NCI-H2196 (cell line): Measurements from ENCODE around the gene APP.

Source experiments
- DNase-seq: peaks from one replicate; lab custom pipeline; 2025; ENCODE audit not compliant: unreplicated experiment; lab: John Stamatoyannopoulos, UW

APP gene

DNA sequence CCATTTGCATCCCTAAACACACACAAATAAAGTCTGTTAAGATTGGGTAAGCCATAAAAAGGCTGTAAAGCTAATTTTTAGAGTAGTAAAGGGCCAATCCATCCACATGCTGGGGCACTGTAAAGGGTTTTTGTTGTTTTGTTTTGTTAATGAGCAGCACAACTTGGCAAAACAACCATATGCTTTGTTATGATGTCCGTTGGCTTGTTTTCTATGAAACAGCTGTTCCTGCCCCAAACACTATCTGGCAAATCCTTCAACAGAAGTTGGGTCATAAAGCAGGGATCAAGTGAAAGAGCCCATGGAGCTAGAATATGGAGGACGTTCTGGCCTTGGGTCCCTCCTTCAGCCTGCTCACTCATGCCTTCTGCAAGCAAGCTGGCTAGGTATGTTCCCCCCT lies 183.6 kb downstream of the APP start:
- DNase-seq: no peak

DNA sequence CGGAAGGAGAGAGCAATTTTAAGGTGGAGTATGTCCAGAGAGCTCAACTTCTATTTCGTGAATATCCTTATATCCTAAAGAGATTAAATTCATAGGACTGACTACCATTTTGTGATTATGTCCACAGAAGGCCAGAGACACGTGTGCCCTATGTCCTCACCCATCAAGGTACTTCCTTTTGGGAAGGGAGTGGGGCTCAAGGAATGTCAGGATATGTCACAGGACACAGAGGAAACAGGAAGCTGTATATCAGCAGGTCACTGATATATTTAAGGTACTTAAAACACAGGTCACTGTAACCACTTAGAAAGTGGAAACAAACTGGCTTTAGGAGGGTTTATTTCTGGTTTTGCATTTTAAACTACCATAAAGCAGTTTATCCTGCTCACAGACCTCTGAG lies 184.6 kb downstream of the APP start:
- no peak for DNase-seq

DNA sequence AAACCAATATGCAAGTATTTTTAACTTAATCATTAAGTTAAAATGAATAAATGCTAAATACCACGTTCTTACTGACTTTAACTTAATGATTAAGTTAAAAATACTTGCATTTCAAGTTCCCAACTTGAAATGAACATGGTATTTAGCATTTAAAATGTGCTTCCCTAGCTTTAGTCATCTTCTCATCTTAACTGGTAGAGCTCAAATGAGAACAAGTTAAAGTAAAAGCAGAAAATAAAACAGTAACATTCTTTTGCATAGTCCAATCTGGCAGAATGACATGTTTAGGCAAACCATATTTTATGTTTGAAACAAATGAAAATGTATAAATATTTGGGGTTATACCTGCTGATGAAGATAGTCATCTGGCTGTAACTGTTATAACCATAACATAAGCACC lies 186.0 kb downstream of the APP start:
- no peak for DNase-seq

DNA sequence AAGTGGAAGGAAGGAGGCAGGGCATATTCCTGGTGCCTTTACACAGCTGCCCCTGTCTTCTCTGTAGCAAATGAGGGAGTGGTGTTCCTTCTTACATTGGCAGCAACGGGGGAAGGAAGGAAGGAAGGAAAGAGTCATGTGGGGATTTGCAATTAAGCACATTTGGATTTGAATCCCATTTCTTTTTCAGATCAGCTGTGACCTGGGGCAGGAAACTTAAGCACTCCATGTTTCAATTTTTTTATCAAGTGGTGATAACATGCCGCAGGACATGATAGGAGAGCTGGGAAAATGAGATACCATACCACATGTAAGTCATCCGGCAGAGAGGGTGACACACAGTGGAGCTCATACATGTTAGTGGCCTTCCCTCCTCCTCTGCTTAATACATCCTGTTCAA lies 186.8 kb downstream of the APP start:
- DNase-seq: no peak

DNA sequence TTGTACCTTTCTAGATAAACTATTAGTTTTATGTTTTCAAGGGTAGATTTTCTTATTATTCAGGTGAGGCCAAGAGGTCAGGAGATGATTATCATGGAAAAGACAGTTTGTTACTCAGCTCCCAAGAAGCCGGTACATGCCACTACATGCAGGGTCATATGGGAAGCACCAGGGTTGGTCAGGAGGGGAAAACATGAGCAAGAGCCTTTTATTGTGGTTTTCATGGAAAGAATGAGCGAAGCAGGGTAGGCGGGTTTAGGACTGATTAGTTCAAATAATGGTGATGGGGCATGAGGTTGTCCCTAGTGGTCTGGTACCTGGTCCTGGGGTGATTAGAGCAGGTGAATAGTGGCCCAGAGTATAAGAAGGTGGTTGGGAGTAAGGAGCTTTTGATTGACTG lies 189.9 kb downstream of the APP start:
- no peak for DNase-seq

DNA sequence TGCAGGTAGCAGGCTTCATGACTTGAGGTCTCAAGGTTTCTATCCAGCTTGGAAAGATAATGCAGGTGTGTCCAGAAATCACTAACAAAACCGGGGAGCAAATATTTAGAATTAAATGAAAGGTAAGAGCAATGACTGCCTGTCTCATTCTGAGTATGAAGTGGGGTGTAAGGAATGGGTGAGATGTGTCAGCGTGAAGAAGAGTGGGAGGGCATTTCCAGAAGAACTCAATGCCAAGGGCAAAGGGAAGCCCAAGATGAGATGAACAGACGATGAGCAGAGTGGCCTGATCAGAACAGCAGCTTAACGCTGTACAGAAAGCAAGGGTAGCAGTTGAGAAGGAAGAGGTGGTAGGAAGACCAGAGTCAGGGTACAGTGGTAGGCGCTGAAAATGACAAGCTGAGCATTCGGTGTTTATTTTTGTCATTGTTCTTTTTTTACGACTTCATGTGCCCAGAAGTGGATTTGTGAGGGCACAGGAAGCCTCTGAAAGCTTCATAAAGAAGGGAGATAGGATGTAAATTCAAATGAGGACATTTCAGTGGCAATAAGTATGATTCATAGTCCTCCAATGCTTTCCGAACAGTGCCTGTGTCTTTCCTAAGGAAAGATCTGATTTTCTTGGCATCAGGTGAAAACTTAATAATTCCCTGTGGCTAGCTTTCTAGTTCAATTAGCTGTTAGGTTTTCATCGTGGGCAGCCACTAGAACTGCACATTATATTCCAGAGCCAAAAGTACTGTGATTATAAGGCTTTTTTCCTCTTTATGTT lies 190.5 kb downstream of the APP start:
- DNase-seq: no peak

DNA sequence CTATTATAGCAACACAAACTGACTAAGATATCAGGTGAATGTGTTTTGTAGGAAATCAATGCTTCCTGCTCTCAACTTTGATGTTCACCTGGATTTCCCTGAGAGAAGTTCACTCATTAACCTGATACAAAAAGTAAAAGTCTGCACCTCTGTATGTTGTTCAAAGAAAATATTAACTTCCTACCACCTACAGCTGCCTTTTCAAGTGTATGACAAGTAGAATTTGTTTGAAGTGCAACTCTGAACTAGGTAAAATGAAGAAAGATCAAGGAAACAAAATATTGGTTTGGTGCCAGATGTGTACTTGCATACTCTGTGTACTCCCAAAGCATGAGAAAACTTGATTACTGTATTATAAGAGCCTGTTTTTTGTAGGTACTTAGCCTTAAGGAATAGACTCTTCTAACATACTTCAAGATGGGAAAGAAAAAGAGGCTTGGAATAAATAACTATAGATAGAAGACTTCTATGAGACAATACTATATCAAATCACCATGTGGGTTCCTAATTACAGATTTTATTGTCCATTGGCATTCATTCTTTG lies 193.4 kb downstream of the APP start:
- no peak for DNase-seq

DNA sequence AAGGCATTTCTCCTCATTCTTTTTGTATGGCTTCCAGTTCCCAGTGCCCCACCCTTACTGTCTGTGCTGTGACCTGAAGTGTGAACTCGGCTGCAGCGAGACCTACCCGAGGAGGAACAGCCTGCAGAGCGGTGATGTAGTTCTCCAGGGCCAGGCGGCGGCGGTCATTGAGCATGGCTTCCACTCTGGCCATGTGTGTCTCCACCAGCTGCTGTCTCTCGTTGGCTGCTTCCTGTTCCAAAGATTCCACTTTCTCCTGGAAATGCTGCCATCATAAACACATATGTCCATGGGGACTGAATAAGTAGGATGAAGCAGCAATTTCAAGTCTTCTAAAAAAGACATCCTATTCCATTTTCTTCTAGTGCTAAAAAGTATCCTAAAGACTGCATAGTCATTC lies 195.6 kb downstream of the APP start:
- no peak for DNase-seq

DNA sequence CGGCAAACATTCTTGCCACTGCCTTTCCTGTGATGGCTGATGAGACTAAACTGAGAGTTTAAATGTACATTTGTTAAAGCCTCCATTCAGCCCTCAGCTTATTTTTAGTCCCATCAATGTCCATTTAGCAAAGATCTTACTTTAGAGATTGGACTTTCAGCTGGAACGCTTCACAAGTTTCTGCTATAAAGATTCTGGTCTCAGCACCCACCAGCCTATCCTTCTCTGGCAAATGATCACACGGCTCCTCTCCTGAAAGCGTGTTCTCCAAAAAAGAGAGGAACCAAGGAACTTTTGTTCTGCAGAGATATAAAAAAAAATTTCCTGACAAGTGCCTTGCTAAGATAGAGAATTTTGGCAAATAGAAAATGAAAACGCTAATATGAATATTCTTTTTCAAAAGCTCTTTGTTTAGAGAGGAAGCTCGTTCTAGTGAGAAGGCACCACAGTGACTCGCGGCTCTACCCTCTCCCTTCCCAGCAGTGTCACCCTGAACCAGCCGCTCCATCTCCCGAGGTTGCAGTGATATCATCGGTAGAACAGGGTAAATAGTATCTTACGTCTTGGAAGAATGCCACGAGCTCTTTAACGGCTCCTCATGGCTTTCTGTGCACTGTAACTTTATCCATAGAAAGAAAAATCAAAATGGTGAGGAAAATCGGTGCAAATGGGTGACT lies 200.2 kb downstream of the APP start:
- DNase-seq: peak; percentile 44

DNA sequence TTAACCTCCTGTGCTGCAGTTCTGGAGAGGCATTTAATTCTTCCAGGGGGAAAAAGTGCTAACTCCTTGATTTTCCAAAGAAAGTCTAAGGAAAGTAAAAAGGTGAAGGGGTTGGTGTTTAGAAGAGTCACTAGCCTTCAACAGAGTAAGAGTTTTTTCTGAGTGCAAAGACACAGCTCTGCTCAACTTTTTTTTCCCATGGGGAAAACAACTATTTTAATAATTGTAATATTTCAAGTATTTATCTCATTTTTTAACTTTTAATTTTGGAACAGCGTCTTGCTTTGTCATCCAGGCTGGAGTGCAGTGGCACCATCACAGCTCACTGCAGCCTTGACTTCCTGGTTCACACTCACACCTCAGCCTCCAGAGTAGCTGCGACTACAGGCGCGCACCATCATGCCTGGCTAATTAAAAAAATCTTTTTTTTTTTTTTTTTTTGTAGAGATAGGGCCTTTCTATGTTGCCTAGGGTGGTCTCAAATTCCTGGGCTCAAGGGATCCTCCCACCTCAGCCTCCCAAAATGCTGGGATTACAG lies 202.6 kb downstream of the APP start:
- no peak for DNase-seq

DNA sequence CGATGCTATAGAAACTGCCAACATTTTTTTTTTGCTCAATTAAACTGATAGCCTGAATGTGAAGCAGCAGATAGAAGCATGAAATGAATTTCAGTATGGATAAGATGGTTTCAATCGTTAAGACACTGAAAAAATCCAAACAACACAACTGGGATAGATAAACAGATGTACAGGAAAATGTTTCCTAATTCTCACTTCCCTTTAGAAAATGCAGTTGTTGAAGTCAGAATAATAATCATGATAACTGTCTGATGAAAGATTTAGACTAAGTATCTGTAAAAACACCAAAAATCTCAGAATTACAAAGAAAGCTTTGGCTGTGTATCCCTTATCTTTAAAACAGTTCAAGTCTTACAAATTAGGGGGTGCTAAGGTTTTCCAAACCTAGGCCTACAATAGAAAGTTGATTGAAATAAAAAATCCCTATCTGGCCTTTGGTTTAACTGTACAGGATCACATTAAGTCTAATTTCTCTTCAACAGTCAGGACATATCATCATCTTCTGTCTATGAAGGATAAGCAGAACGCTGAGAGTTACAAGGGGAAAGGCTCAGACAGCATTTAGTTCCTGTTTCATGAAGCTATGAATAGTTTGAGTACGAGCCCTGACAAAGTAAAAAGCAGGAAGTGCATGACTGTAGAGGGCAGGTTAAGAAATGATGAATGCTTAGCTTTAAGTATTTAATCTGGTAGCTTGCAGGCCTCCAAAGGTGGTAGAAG lies 203.2 kb downstream of the APP start:
- DNase-seq: no peak

DNA sequence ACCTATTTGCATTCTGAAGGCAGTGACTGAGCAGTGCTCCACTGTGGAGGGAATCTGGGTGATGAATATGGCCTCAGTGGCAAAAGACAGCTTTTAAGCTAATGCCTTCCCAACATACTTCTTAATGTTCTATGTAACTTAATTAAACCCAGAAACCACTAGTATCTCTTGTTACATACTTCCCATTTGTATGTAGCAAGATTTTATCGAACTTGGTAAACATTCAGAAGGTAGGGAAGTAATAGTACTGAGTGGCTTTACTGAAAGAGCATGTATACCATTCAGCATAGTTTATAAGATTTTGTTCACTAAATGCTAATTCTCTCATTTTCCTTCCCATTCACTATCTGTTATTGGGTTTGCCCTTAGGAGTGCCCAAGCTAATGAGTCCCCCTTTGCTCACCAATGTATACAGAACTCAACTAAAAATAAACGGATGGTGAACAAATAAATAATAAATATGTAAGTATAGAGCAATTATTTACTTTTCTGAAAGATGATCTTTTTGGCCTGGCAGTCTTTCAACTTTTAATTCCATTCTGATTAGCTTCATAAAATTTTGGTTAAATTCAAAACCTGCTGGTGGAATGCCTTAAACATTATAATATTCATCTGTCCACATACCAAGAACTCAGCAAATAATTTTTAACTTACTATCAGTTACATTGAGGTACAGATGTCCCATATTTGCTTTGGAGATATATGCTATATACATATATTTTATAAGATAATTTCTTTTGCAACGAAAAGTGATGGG lies 204.4 kb downstream of the APP start:
- no peak for DNase-seq

DNA sequence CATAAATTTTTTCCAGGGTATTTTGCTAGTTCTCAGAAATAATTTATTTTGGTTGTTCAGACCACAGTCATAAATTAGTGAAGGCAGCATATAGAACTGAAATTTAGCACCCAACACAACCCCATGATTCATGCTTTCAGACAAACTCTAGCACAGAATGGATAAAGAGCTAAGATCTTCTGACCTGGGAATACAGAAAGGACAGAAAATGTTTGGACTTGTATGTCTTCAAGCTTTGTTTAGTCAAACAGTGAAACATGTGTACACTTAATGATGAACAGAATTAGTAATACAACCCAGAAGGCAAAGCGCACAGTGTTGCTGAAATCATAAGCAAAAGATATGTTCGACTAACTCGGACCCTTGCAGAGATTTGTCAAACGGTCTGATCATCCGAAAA lies 205.6 kb downstream of the APP start:
- DNase-seq: no peak

DNA sequence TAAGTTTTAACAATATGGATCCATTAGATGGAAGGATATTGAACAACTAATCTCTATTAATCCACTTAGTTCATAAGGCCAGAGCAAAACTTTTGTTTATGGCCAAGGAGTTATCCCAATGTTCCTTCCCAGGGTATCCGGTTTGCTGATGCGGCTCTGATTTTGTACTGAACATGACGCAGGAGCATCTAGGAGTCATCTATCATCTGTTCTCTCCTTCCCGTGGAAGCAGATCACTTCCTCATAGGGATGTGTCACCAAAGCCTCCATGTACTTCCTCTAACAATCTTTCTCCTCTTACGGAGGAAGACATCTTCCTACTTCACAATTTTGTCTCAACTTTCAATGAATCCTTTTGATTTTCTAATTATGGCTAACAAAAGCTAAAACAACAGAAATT lies 206.6 kb downstream of the APP start:
- no peak for DNase-seq

DNA sequence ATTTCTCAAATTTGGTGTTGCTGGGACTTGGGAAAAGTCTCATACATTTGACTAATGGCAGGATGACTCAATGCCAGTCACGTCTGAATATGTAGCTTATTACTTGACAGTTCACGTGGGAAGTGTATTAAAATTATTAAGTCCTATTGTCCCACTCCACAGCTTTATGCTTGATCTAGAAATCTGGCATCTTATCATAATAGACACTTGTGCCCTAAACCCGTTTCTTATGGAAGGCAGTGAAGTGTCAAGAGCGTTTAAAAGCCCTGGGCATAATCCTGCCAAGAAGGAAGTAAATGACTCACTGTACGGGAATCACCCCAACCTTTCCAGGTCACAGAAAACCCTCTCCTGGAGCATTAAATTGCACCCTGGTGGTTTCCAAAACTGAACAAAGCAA lies 207.4 kb downstream of the APP start:
- DNase-seq: peak; percentile 24

DNA sequence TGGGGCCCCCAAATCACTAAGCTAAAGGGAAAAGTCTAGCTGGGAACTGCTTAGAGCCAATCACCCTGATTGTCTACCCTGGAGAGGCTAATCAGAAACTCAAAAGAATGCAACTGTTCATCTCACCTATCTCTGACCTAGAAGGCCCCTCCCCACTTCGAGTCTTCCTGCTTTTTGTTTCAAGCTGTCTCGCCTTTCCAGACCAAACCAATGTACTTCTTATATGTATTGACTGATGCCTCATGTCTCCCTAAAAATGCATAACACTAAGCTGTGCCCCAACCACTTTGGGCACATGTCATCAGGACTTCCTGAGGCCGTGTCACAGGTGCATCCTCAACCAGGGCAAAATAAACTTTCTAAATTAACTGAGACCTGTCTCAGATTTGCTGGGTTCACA lies 209.5 kb downstream of the APP start:
- DNase-seq: no peak

DNA sequence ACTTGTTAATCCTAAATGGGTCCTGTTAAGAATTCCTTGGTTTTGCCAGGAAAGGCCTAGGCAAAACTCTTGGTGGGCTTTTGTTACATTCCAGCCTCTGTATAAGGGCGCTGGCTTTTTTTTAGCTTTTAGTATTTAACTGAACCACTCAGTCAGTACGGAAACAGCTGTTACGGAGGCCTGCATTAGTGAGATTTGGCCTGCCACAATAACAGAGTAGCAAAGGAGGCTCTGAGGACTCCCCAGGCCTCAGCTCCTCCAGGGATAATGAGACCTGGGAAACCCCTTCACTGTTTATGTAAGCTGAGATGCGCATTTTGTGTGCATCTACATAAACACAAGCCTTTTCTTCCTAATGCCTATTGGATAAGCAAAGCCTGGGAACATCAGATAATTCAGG lies 210.2 kb downstream of the APP start:
- DNase-seq: no peak

DNA sequence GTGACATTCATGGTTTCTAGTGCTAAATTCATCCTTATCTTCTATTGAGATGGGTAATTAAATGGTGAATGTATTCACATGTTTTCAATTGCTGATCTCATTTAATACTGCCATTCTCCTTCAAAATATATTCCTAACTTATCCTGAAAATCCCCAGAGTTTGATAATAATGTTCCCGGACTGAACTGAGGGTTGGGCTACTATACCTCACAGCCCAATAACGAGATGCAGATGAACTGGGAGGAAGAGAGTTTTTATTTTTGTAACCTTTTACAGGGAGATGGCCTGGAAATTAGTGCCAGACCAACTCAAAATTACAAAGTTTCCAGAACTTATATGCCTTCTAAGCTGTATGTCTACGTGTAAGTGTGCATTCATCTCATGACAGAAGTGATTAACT lies 210.8 kb downstream of the APP start:
- DNase-seq: no peak

DNA sequence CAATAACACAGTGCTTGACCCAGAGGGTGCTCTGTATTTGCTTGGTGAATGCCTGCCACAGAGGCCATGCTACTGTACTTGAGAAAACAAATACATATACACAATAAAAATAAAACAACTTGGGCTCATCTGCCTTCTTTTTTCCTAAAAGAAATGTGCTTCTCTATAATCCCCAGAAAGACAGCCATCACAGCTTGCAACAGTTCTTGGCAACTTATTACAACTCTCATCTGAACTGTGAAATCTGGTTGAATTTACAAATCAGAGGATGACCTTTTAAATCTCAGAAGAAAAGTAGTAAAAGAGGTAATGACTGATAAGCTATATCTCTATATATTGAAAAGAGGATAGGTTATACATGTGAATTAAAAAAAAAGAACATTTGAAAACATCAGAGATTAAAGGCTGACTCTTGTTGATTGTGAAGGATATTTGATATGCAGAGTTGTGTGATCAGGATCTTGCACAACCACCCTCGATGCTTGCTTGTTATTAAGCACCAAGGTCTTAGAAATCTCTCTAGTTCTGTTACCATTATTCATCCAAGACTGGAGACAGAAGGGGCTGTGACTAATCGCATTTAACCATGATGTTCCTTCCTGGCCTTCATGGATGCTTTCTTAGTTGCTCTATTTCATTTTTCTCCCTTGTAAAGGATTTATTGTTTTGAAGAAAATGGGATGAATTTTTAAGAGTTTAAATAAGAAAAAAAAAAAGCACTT lies 213.4 kb downstream of the APP start:
- no peak for DNase-seq

DNA sequence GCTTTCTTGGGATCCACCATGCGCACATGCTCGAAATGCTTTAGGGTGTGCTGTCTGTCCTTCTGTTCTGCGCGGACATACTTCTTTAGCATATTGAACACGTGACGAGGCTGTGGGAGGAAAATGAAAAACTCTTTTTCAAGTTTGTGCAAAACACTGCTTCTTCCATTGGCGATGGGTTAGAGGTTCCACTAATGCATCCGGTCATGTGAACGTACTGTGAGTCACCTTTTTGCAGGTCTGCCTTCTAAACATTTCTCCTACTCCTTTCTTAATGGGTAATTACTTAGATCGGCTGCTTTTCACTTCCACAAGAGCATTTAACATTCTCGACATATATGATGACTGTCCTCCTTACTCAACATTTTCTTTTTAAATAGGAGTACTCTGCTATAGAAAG lies 214.9 kb downstream of the APP start:
- no peak for DNase-seq
